Adrenal gland (tissue), 5 donors: ENCODE results near the gene CYP2U1.
"Not testable (repeated sequence)": the region's sequence is repeated elsewhere in the genome, so short reads cannot be mapped to it uniquely, and the experiment has no call there.

Source experiments
- POLR2A ChIP-seq, 2 donors: fragments of 450-650 bp; IDR thresholded peaks; one replicate each; pipeline ENCODE4 v1.6.1; 2017; ENCODE audit warnings: antibody characterized with exemption in 2 of 2, mild to moderate bottlenecking in 2 of 2, moderate library complexity in 1 of 2
- TF ChIP-seq, protein P1 (sequence below), 6 experiments: fragments of 450-650 bp in 4 of 6; fragments of 200-600 bp in 2 of 6; sonication (generic) in 1 of 6; IDR thresholded peaks; 1 replicate in 5 of 6; 2 replicates in 1 of 6; pipeline versions ENCODE4 v1.5.1 to v1.8.0; 2016 to 2021; ENCODE audit warnings: antibody characterized with exemption in 6 of 6, mild to moderate bottlenecking in 2 of 6, moderate library complexity in 1 of 6
- donor health status: DM: no; HTN: no; CAD: no.

DNA sequence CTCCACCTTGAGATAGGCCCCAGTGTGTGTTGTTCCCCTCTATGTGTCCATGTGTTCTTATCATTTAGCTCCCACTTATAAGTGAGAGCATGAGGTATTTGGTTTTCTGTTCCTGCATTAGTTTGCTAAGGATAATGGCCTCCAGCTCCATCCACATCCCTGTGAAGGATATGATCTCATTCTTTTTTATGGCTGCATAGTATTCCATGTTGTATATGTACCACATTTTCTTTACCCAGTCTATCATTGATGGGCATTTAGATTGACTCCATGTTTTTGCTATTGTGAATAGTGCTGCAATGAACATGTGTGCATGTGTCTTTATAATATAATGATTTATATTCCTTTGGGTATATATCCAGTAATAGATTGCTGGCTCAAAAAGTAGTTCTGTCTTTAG, 36.2 kb downstream of the CYP2U1 start:
- TF ChIP-seq, protein P1, sequence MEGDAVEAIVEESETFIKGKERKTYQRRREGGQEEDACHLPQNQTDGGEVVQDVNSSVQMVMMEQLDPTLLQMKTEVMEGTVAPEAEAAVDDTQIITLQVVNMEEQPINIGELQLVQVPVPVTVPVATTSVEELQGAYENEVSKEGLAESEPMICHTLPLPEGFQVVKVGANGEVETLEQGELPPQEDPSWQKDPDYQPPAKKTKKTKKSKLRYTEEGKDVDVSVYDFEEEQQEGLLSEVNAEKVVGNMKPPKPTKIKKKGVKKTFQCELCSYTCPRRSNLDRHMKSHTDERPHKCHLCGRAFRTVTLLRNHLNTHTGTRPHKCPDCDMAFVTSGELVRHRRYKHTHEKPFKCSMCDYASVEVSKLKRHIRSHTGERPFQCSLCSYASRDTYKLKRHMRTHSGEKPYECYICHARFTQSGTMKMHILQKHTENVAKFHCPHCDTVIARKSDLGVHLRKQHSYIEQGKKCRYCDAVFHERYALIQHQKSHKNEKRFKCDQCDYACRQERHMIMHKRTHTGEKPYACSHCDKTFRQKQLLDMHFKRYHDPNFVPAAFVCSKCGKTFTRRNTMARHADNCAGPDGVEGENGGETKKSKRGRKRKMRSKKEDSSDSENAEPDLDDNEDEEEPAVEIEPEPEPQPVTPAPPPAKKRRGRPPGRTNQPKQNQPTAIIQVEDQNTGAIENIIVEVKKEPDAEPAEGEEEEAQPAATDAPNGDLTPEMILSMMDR (IDR thresholded peaks at IDR 0.05): not testable (repeated sequence)
- not testable (repeated sequence) for TF ChIP-seq POLR2A (IDR thresholded peaks at IDR 0.05)
